ENCODE measurements around the gene LRP5.

LRP5 gene

GRCh38 chr11:68313574-68314202, 1.3 kb downstream of the LRP5 start:
- H3K4me1 ChIP-seq (ENCODE audit: control insufficient read depth, insufficient read depth, low read length), result peaks cover 36% of the 10 kb centered on the region
- no peaks in the 10 kb centered on the region for H3K36me3 ChIP-seq (ENCODE audit: insufficient read depth, low read length)

GRCh38 chr11:68314203-68315170, 2.1 kb downstream of the LRP5 start:
- Histone ChIP-seq H3K4me1 (ENCODE audit: control insufficient read depth, insufficient read depth, low read length) (peaks cover 36% of the 10 kb centered on the region), H3K9me3 (replicated peaks; ENCODE audit: low read length) (no peaks in the 10 kb centered on the region), H3K4me2 (ENCODE audit: low read length) (peak overlapping the region; percentile 97), H3K27me3 (ENCODE audit: control insufficient read depth, insufficient read depth, low read length) (no peaks in the 10 kb centered on the region), H3K9ac (ENCODE audit: low read depth, low read length) (peak overlapping the region; percentile 74), H3K4me3 (ENCODE audit: low read length) (peak overlapping the region; percentile 80), H3K36me3 (ENCODE audit: insufficient read depth, low read length) (no peaks in the 10 kb centered on the region)

More at GRCh38 chr11:68313574-68314202, 1.3 kb downstream of the LRP5 start:
- H3K4me3 ChIP-seq (ENCODE audit: low read length), result peak overlapping the region; percentile 80
- H3K9ac ChIP-seq (ENCODE audit: low read depth, low read length), result peak overlapping the region; percentile 74
- H3K9me3 ChIP-seq (replicated peaks; ENCODE audit: low read length), result no peaks in the 10 kb centered on the region
- H3K4me2 ChIP-seq (ENCODE audit: low read length), result peak overlapping the region; percentile 97
- H3K27me3 ChIP-seq (ENCODE audit: control insufficient read depth, insufficient read depth, low read length), result no peaks in the 10 kb centered on the region

- peak overlapping the region; percentile 80 for H3K4me3 ChIP-seq (ENCODE audit: low read length)
- no peaks in the 10 kb centered on the region for H3K27me3 ChIP-seq (ENCODE audit: control insufficient read depth, insufficient read depth, low read length)
- peaks cover 36% of the 10 kb centered on the region for H3K4me1 ChIP-seq (ENCODE audit: control insufficient read depth, insufficient read depth, low read length)
- peak overlapping the region; percentile 97 for H3K4me2 ChIP-seq (ENCODE audit: low read length)
- H3K36me3 ChIP-seq (ENCODE audit: insufficient read depth, low read length), result no peaks in the 10 kb centered on the region
- no peaks in the 10 kb centered on the region for H3K9me3 ChIP-seq (replicated peaks; ENCODE audit: low read length)
- H3K9ac ChIP-seq (ENCODE audit: low read depth, low read length), result peak overlapping the region; percentile 74
Observed at GRCh38 chr11:68315171-68315920, 3.0 kb downstream of the LRP5 start.

- Histone ChIP-seq H3K4me2 (ENCODE audit: low read length) (peak overlapping the region; percentile 65), H3K9ac (ENCODE audit: low read depth, low read length) (no peak overlapping the region), H3K4me3 (ENCODE audit: low read length) (no peak overlapping the region), H3K9me3 (replicated peaks; ENCODE audit: low read length) (no peaks in the 10 kb centered on the region), H3K4me1 (ENCODE audit: control insufficient read depth, insufficient read depth, low read length) (peaks cover 43% of the 10 kb centered on the region), H3K36me3 (ENCODE audit: insufficient read depth, low read length) (no peaks in the 10 kb centered on the region), H3K27me3 (ENCODE audit: control insufficient read depth, insufficient read depth, low read length) (no peaks in the 10 kb centered on the region)
Observed at GRCh38 chr11:68317147-68317785, 4.9 kb downstream of the LRP5 start.

GRCh38 chr11:68321293-68322051, 9.1 kb downstream of the LRP5 start:
- H3K9me3 ChIP-seq (replicated peaks; ENCODE audit: low read length), result no peaks in the 10 kb centered on the region
- H3K4me2 ChIP-seq (ENCODE audit: low read length), result no peak overlapping the region
- no peak overlapping the region for H3K4me3 ChIP-seq (ENCODE audit: low read length)
- H3K4me1 ChIP-seq (ENCODE audit: control insufficient read depth, insufficient read depth, low read length), result peaks cover 18% of the 10 kb centered on the region
- H3K27me3 ChIP-seq (ENCODE audit: control insufficient read depth, insufficient read depth, low read length), result no peaks in the 10 kb centered on the region
- no peak overlapping the region for H3K9ac ChIP-seq (ENCODE audit: low read depth, low read length)
- no peaks in the 10 kb centered on the region for H3K36me3 ChIP-seq (ENCODE audit: insufficient read depth, low read length)

- Histone ChIP-seq H3K9me3 (replicated peaks; ENCODE audit: low read length) (no peaks in the 10 kb centered on the region), H3K4me1 (ENCODE audit: control insufficient read depth, insufficient read depth, low read length) (peaks cover 12% of the 10 kb centered on the region), H3K4me2 (ENCODE audit: low read length) (no peak overlapping the region), H3K27me3 (ENCODE audit: control insufficient read depth, insufficient read depth, low read length) (no peaks in the 10 kb centered on the region), H3K36me3 (ENCODE audit: insufficient read depth, low read length) (no peaks in the 10 kb centered on the region), H3K9ac (ENCODE audit: low read depth, low read length) (no peak overlapping the region), H3K4me3 (ENCODE audit: low read length) (no peak overlapping the region)
Observed at GRCh38 chr11:68322052-68322430, 9.7 kb downstream of the LRP5 start.

- H3K9me3 ChIP-seq (replicated peaks; ENCODE audit: low read length), result no peaks in the 10 kb centered on the region
- no peak overlapping the region for H3K4me3 ChIP-seq (ENCODE audit: low read length)
- H3K36me3 ChIP-seq (ENCODE audit: insufficient read depth, low read length), result no peaks in the 10 kb centered on the region
- H3K9ac ChIP-seq (ENCODE audit: low read depth, low read length), result no peak overlapping the region
- H3K27me3 ChIP-seq (ENCODE audit: control insufficient read depth, insufficient read depth, low read length), result no peaks in the 10 kb centered on the region
- no peak overlapping the region for H3K4me2 ChIP-seq (ENCODE audit: low read length)
- peaks cover 18% of the 10 kb centered on the region for H3K4me1 ChIP-seq (ENCODE audit: control insufficient read depth, insufficient read depth, low read length)
Observed at GRCh38 chr11:68324241-68324640, 11.8 kb downstream of the LRP5 start.

- Histone ChIP-seq H3K9ac (ENCODE audit: low read depth, low read length) (no peak overlapping the region), H3K4me2 (ENCODE audit: low read length) (no peak overlapping the region), H3K27me3 (ENCODE audit: control insufficient read depth, insufficient read depth, low read length) (no peaks in the 10 kb centered on the region), H3K4me3 (ENCODE audit: low read length) (no peak overlapping the region), H3K4me1 (ENCODE audit: control insufficient read depth, insufficient read depth, low read length) (peaks cover 21% of the 10 kb centered on the region), H3K36me3 (ENCODE audit: insufficient read depth, low read length) (no peaks in the 10 kb centered on the region), H3K9me3 (replicated peaks; ENCODE audit: low read length) (no peaks in the 10 kb centered on the region)
Observed at GRCh38 chr11:68324695-68325094, 12.3 kb downstream of the LRP5 start.

- Histone ChIP-seq H3K4me3 (ENCODE audit: low read length) (no peak overlapping the region), H3K9me3 (replicated peaks; ENCODE audit: low read length) (no peaks in the 10 kb centered on the region), H3K27me3 (ENCODE audit: control insufficient read depth, insufficient read depth, low read length) (no peaks in the 10 kb centered on the region), H3K36me3 (ENCODE audit: insufficient read depth, low read length) (no peaks in the 10 kb centered on the region), H3K4me2 (ENCODE audit: low read length) (no peak overlapping the region), H3K4me1 (ENCODE audit: control insufficient read depth, insufficient read depth, low read length) (peaks cover 27% of the 10 kb centered on the region), H3K9ac (ENCODE audit: low read depth, low read length) (no peak overlapping the region)
Observed at GRCh38 chr11:68325183-68325906, 13.0 kb downstream of the LRP5 start.

- Histone ChIP-seq H3K9me3 (replicated peaks; ENCODE audit: low read length) (no peaks in the 10 kb centered on the region), H3K36me3 (ENCODE audit: insufficient read depth, low read length) (no peaks in the 10 kb centered on the region), H3K4me1 (ENCODE audit: control insufficient read depth, insufficient read depth, low read length) (peaks cover 32% of the 10 kb centered on the region), H3K27me3 (ENCODE audit: control insufficient read depth, insufficient read depth, low read length) (no peaks in the 10 kb centered on the region), H3K4me3 (ENCODE audit: low read length) (no peak overlapping the region), H3K9ac (ENCODE audit: low read depth, low read length) (no peak overlapping the region), H3K4me2 (ENCODE audit: low read length) (no peak overlapping the region)
Observed at GRCh38 chr11:68325907-68326220, 13.5 kb downstream of the LRP5 start.
